ENCODE measurements around the gene FADS6.
"Not testable (repeated sequence)": the region's sequence is repeated elsewhere in the genome, so short reads cannot be mapped to it uniquely, and the experiment has no call there.

FADS6 gene

GRCh38 chr17:74920306-74920620 is 26.8 kb upstream of the FADS6 start:
- no peak for DNase-seq

DNA sequence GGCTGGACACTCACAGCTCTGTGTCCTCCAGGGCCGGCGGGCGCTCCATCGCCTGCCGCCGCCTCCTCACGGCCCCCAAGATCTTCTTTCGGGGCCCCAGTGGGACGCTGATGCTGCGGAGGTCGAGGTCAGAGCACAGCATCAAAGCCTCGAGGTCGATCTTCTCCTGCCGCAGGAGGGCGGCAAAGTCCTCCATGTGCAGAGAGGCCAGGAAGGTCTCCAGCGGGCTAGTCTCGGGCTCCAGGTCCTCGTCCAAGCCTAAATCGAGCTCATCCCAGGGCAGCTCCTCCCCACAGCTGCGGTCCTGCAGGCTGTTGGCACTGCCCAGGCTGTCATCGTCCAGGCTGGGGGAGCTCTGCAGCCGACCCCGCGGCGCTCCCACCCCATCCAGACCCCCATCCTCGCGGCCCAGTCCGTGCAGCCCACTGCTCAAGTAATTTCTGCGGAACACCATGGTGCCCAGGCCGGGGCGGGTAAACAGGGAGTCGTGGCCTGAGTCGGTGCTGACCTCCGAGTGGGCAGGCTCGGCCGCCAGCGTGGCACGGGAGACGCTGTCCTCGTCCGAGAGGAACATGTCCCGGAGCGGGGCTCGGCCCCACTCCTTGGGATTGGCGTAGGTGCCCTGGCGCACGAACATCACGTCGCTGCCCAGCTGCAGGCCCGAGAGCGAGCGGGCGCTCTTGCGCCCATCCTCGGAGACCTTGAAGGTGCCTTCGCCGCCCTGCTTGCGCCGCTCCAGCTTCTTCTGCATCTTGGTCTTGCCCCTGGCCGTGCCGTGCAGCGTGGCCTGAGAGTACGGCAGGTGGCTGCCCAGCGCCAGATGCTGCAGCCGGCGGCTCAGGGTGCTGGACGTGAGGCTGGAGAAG is 26.2 kb upstream of the FADS6 start:
- DNase-seq: no peak

DNA sequence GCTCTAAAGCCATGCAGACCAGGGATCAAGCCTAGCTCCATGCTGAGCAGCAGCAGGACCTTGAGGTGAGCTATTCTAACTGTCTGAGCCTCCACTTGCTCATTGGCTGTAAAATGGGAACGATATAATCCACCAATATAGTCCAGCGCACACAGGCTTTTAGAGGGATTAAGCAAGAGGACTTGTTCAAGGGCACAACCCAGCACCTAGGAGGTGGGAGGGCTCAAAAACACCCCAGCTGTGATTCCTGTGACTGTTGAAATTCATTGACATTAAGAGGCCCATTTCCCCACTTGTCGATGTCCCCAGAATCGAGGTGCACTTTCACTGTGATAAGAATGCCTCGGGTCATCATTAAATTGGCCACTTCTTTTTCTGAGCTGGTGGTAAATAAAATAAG is 25.5 kb upstream of the FADS6 start:
- no peak for DNase-seq

GRCh38 chr17:74917430-74917829 is 24.0 kb upstream of the FADS6 start:
- DNase-seq: no peak

DNA sequence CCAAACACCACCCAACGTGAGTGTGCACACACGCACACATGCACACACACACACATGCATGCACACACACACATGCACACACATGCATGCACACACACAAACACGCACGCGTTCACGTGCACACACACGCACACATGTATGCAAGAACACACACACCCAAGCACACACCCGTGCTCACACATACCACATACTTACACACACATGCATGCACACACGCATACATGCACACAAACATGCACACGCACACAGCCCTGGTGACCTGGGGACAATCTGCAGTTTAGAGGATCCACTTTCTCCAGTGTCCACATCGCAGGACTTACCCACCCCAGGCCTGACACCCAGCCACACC is 23.4 kb upstream of the FADS6 start:
- no peak for DNase-seq

- DNase-seq: no peak
Measured at GRCh38 chr17:74916136-74916850, 22.9 kb upstream of the FADS6 start.

GRCh38 chr17:74911423-74911822 is 18.0 kb upstream of the FADS6 start:
- not testable (repeated sequence) for DNase-seq

GRCh38 chr17:74909097-74909496 is 15.7 kb upstream of the FADS6 start:
- not testable (repeated sequence) for DNase-seq

- DNase-seq: no peak
Measured at GRCh38 chr17:74907012-74907411, 13.6 kb upstream of the FADS6 start.

DNA sequence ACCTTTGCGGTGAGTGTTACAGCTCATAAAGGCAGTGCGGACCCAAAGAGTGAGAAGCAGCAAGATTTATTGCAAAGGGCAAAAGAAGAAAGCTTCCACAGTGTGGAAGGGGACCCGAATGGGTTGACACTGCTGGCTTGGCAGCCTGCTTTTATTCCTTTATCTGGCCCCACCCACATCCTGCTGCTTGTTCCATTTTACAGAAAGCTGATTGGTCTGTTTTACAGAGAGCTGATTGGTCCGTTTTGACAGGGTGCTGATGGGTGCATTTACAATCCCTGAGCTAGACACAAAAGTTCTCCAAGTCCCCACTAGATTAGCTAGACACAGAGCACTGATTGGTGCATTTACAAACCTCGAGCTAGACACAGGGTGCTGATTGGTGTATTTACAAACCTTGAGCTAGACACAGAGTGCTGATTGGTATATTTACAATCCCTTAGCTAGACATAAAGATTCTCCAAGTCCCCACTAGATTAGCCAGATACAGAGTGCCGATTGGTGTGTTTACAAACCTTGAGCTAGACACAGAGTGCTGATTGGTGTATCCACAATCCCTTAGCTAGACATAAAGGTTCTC is 12.9 kb upstream of the FADS6 start:
- not testable (repeated sequence) for DNase-seq

DNA sequence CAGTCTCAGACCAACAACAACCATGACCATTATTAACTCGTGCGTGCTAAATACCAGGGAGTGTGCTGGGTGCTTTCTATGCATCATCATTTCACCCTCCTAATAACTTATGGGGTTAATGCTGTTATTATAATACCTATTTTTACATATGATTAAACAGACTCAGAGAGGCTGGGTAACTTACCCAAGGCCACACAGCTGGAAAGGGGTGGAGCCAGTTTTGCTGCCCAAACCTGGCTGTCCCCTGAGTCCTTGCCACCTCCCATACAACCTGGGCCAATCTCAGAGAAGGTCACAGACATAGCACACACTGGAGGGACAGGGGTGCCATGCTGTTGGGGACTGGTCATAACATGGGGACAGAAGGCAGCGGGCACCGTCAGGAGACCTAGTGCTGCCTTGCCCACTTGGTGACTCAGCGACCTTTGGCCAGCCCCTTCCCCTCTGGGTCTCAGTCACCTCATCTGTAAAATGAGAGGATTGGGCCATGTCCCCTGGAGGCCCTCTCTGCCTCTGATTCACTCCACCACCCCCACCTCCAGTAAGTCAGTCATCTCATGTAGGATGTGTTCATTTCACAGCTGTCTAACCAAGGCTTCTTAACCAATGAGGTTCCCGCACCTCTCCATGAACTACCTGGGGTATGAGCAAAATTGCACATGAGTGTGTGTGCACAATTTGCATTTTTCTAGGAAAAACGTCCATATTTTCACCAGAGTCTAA is 11.4 kb upstream of the FADS6 start:
- DNase-seq: no peak

DNA sequence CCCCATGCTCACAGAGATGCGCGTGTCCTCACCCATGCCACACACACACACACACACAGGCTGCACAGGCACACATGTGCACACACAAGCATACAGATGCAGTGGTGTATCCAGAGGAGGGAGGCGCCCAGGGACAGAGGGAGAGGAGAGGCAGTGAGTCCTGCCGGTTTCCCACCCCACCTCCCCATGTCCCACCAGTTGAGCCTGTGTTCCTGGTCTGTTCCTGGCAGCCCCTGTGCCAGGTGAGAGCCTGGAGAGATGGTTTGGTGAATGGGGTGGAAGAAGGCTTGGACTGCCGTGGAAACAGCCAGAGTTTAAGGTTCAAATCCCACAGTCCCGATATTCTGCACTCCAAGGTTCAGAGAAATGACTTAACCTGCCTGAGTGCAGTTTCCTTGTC is 10.2 kb upstream of the FADS6 start:
- no peak for DNase-seq

DNA sequence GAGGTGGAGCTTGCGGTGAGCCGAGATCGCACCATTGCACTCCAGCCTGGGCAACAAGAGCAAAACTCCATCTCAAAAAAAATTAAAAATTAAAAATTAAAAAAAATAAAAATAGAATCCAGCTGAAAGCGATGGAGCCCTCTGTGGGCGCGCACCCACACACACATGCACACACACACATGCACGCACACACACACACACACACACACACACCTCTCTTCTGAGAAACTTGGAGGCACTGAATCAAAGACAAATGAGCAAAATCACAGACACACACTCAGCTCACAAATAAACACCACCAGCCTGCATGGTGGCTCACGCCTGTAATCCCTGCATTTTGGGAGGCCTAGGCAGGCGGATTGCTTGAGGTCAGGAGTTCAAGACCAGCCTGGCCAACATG is 9.6 kb upstream of the FADS6 start:
- DNase-seq: no peak

DNA sequence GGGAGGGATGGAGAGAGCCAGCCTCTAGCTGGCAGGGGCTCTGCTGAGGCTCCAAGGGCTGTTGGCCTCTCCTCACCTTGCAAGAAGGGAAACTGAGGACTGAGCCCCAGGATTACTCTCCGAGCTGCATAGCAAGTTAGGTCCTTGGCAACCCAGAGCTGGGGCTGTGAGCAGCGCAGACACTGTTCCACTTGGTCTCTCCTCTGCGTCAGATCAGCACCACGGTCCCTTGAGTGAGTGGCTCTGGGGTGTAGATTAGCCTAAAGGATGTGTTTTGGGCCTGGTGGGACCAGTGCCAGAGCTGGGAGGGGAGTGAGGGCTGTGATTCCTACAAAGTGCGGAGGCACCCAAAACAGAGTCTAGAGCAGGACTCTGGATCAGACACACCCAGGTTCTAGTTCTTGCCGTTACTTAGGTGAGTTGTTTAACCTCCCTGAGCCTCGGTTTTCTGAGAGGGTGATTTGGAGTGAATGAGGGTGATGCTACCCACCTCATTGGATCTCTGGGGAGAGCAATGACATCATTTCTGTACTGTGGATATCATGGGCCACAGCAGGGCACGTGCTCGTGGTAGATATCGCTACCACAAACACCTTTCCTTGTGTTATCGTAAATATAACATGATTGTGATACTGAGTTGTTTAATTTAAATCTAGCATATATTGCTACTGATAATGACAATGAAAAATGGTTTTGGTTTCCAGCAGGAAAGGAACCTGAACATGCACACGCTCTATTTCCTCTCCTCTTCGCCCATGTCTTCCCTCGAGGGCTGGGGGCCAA is 8.1 kb upstream of the FADS6 start:
- DNase-seq: no peak

DNA sequence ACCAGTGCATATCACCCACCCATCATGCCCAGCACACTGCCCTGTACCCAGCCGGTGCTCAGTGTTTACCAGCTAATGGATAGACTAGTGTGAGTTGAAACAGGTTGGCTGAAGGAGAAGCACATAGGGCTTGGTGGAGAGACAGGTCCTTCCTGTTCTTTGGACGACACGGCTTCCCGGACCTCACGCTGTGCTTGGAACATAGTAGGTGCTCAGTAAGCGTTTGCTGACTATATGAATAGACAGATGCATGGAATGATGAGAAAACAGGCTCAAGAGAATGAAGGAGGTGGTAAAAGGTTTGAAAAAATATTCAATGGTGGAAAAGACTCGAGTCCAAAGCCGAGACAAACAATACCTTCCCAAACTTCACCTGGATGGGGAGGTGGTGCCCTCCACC is 6.8 kb upstream of the FADS6 start:
- DNase-seq: no peak

DNA sequence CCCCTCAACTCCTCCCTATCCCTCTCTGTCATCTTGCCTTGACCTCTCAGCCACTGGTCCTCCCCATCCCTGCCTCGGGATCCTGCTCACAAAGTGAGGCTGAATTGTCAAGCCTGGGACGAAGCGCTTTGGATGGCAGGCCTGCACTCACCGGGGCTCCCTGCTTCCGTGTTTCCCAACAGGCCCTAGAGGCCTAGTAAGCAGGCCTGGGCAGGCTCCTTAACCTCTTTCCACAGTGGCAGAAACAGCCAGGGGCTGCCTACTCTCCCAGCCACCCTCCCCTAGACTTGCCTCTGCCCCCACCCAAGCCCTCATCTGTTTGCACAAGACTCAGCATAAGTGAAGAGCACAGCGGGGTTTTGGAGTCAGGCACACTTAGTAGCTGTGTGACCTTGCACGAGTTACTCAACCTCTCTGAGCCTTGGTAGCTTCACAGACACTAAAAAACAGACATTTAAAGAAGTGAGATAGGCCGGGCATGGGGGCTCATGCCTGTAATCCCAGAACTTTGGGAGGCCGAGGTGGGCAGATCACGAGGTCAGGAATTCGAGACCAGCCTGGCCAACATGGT is 5.0 kb upstream of the FADS6 start:
- no peak for DNase-seq

- DNase-seq: no peak
Measured at GRCh38 chr17:74893936-74894671, 671 bp upstream of the FADS6 start.

- DNase-seq: no peak
Measured at GRCh38 chr17:74892013-74892841, 1.2 kb downstream of the FADS6 start.

GRCh38 chr17:74890554-74890953 is 2.9 kb downstream of the FADS6 start:
- no peak for DNase-seq

DNA sequence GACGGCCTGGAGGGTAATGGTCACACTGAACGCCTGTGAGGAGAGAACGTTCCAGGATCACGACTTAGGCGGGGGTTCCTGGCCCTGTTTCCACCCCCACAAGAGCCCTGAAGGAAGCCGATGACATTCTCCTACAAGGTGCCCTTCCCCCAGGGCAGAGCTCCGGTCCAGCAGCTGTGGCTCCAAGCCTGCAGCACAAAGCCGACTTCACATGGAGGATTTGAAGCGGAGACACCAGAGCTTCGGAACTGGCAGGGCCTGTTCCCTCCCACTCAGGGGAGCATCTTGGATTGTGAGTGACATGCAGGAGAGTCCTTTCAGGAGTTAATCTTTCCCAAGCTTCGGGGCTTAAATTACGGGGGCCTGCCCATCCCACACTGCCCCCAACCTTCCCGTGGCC is 5.0 kb downstream of the FADS6 start:
- no peak for DNase-seq

GRCh38 chr17:74883241-74883745 is 10.1 kb downstream of the FADS6 start:
- DNase-seq: no peak

All from activated T-cell treated with anti-CD3 and anti-CD28 coated beads, Interleukin-2, amount 50 U/mL, for 1 hour (primary cell).